ENCODE measurements around the gene GPD2.

DNA sequence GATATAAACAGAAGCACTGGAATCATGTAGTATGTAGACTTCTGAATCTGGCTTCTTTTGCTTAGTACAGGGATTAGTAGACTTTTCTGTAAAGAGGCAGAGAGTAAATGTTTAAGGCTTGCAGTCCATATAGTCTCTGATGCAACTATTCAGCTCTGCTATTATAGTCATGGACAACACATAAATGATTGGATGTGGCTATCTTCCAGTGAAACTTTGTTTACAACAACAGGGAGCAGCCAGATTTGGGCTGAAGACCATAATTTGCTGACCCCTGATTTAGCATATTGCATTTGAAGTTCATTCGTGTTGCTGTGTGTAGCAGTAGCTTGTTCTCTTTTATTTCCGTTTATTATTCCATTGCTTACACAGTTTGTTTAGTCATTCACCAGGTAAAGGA lies 55.0 kb downstream of the GPD2 start:
- TF ChIP-seq, protein P1, sequence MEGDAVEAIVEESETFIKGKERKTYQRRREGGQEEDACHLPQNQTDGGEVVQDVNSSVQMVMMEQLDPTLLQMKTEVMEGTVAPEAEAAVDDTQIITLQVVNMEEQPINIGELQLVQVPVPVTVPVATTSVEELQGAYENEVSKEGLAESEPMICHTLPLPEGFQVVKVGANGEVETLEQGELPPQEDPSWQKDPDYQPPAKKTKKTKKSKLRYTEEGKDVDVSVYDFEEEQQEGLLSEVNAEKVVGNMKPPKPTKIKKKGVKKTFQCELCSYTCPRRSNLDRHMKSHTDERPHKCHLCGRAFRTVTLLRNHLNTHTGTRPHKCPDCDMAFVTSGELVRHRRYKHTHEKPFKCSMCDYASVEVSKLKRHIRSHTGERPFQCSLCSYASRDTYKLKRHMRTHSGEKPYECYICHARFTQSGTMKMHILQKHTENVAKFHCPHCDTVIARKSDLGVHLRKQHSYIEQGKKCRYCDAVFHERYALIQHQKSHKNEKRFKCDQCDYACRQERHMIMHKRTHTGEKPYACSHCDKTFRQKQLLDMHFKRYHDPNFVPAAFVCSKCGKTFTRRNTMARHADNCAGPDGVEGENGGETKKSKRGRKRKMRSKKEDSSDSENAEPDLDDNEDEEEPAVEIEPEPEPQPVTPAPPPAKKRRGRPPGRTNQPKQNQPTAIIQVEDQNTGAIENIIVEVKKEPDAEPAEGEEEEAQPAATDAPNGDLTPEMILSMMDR (IDR thresholded peaks at IDR 0.05) = no peak
- TF ChIP-seq POLR2AphosphoS5 (IDR thresholded peaks at IDR 0.05) = no peak
- TF ChIP-seq POLR2A (IDR thresholded peaks at IDR 0.05) = no peak

Measured in prostate gland (tissue), 2 donors.